HuH-7 (cell line): Measurements from ENCODE around the gene MUTYH.
A peak's percentile ranks its signal among the peaks of the same experiment; 100 is the strongest.

ENCODE experiments used
- DNase-seq: peaks from one replicate; pipeline ENCODE4 v3.0.0; 2011; ENCODE audit warnings: low spot score

Gene MUTYH

GRCh38 chr1:45348966-45349677, 8.9 kb upstream of the MUTYH start:
- no peak for DNase-seq

GRCh38 chr1:45348609-45348965, 8.3 kb upstream of the MUTYH start:
- DNase-seq, result no peak

GRCh38 chr1:45348020-45348419, 7.8 kb upstream of the MUTYH start:
- no peak for DNase-seq

- no peak for DNase-seq
These were observed 6.2 kb upstream of the MUTYH start for GRCh38 chr1:45346473-45346872.

- no peak for DNase-seq
These were observed 4.8 kb upstream of the MUTYH start for GRCh38 chr1:45345014-45345413.

GRCh38 chr1:45344499-45344898, 4.3 kb upstream of the MUTYH start:
- DNase-seq, result no peak

- DNase-seq, result peak; percentile 45
These were observed 701 bp upstream of the MUTYH start for GRCh38 chr1:45340816-45341466.

- no peak for DNase-seq
These were observed 2.5 kb downstream of the MUTYH start for GRCh38 chr1:45337630-45338325.

GRCh38 chr1:45335855-45336324, 4.3 kb downstream of the MUTYH start:
- peak; percentile 88 for DNase-seq

- no peak for DNase-seq
These were observed 5.7 kb downstream of the MUTYH start for GRCh38 chr1:45334308-45335245.

GRCh38 chr1:45332346-45332720, 7.9 kb downstream of the MUTYH start:
- no peak for DNase-seq

- DNase-seq, result no peak
These were observed 8.5 kb downstream of the MUTYH start for GRCh38 chr1:45331436-45332345.

GRCh38 chr1:45329445-45329844, 10.8 kb downstream of the MUTYH start:
- no peak for DNase-seq

- no peak for DNase-seq
These were observed 11.6 kb downstream of the MUTYH start for GRCh38 chr1:45328680-45329079.

- no peak for DNase-seq
These were observed 12.4 kb downstream of the MUTYH start for GRCh38 chr1:45327644-45328515.

- DNase-seq, result no peak
These were observed 13.3 kb downstream of the MUTYH start, which contains the start of gene HPDL for GRCh38 chr1:45326627-45327623. Gene HPDL (plus strand): TSS chr1:45326895. CDS start chr1:45327149, 254 bp downstream.

- peak; percentile 52 for DNase-seq
These were observed 14.3 kb downstream of the MUTYH start for GRCh38 chr1:45325851-45326506.

- no peak for DNase-seq
These were observed 17.7 kb downstream of the MUTYH start for GRCh38 chr1:45322486-45323040.
